ENCODE measurements around the gene ADAMTS2.
"Not testable (repeated sequence)": the region's sequence is repeated elsewhere in the genome, so short reads cannot be mapped to it uniquely, and the experiment has no call there.

The ADAMTS2 gene

GRCh38 chr5:179115307-179115706, 230.0 kb downstream of the ADAMTS2 start:
- ChIA-PET POLR2A (no interaction called here), CTCF (no interaction called here)
- no peak for TF ChIP-seq TARDBP (IDR thresholded peaks at IDR 0.05)
- TF ChIP-seq HDGF (IDR thresholded peaks at IDR 0.05; ENCODE audit: borderline replicate concordance), result no peak
- DNase-seq (ENCODE audit: extremely low spot score), result no peak

- ChIA-PET CTCF (no interaction called here), POLR2A (no interaction called here)
- DNase-seq (ENCODE audit: extremely low spot score), result no peak
- TF ChIP-seq NFRKB (IDR thresholded peaks at IDR 0.05) (no peak), SUZ12 (IDR thresholded peaks at IDR 0.05) (no peak)
Measured at GRCh38 chr5:179114756-179115155, 230.5 kb downstream of the ADAMTS2 start.

GRCh38 chr5:179113945-179114641, 231.2 kb downstream of the ADAMTS2 start:
- TF ChIP-seq BHLHE40 (IDR thresholded peaks at IDR 0.05; ENCODE audit: borderline replicate concordance) (no peak), FOXA1 (IDR thresholded peaks at IDR 0.05) (no peak), ELF4 (IDR thresholded peaks at IDR 0.05) (no peak), ARNT (IDR thresholded peaks at IDR 0.05) (no peak), ZNF384 (IDR thresholded peaks at IDR 0.05) (no peak), FOXK2 (IDR thresholded peaks at IDR 0.05) (no peak), HDGF (IDR thresholded peaks at IDR 0.05; ENCODE audit: borderline replicate concordance) (no peak), FOXM1 (IDR thresholded peaks at IDR 0.05; ENCODE audit: borderline replicate concordance) (no peak)
- ChIA-PET POLR2A (no interaction called here), CTCF (no interaction called here)
- DNase-seq (ENCODE audit: extremely low spot score), result no peak

- ChIA-PET CTCF (no interaction called here), POLR2A (no interaction called here)
- no peak for DNase-seq (ENCODE audit: extremely low spot score)
- TF ChIP-seq FOXA1 (IDR thresholded peaks at IDR 0.05) (no peak), SP1 (IDR thresholded peaks at IDR 0.05) (no peak)
Measured at GRCh38 chr5:179113143-179113530, 232.1 kb downstream of the ADAMTS2 start.

- no peak for TF ChIP-seq HDGF (IDR thresholded peaks at IDR 0.05; ENCODE audit: borderline replicate concordance)
- TF ChIP-seq L3MBTL2 (conservative IDR thresholded peaks at IDR 0.05), result no peak
- TF ChIP-seq FOXM1 (IDR thresholded peaks at IDR 0.05; ENCODE audit: borderline replicate concordance), result no peak
- no peak for TF ChIP-seq SP1 (IDR thresholded peaks at IDR 0.05)
- no peak for TF ChIP-seq ZNF384 (IDR thresholded peaks at IDR 0.05)
- no peak for TF ChIP-seq BHLHE40 (IDR thresholded peaks at IDR 0.05; ENCODE audit: borderline replicate concordance)
- TF ChIP-seq SUZ12 (IDR thresholded peaks at IDR 0.05), result no peak
- no peak for TF ChIP-seq FOXA1 (IDR thresholded peaks at IDR 0.05)
- TF ChIP-seq LEF1 (IDR thresholded peaks at IDR 0.05; ENCODE audit: borderline replicate concordance), result no peak
- TF ChIP-seq NFRKB (IDR thresholded peaks at IDR 0.05), result no peak
- TF ChIP-seq FOXK2 (IDR thresholded peaks at IDR 0.05), result no peak
- no peak for TF ChIP-seq PKNOX1 (IDR thresholded peaks at IDR 0.05)
- TF ChIP-seq ELF4 (IDR thresholded peaks at IDR 0.05), result no peak
- no peak for TF ChIP-seq ARNT (IDR thresholded peaks at IDR 0.05)
- no peak for TF ChIP-seq TARDBP (IDR thresholded peaks at IDR 0.05)
- TF ChIP-seq CTBP1 (IDR thresholded peaks at IDR 0.05; ENCODE audit: borderline replicate concordance), result no peak
- no peak for DNase-seq (ENCODE audit: extremely low spot score)
- ChIA-PET POLR2A (no interaction called here), CTCF (no interaction called here)
Measured at GRCh38 chr5:179112469-179113142, 232.7 kb downstream of the ADAMTS2 start.

- no peak for DNase-seq (ENCODE audit: extremely low spot score)
- POLR2A ChIA-PET, result no interaction called here
- TF ChIP-seq ARNT (IDR thresholded peaks at IDR 0.05) (no peak), PKNOX1 (IDR thresholded peaks at IDR 0.05) (no peak), FOXM1 (IDR thresholded peaks at IDR 0.05; ENCODE audit: borderline replicate concordance) (no peak), L3MBTL2 (conservative IDR thresholded peaks at IDR 0.05) (no peak), NFRKB (IDR thresholded peaks at IDR 0.05) (no peak), LEF1 (IDR thresholded peaks at IDR 0.05; ENCODE audit: borderline replicate concordance) (no peak), SUZ12 (IDR thresholded peaks at IDR 0.05) (no peak), TARDBP (IDR thresholded peaks at IDR 0.05) (no peak), HDGF (IDR thresholded peaks at IDR 0.05; ENCODE audit: borderline replicate concordance) (no peak), FOXA1 (IDR thresholded peaks at IDR 0.05) (no peak), ELF4 (IDR thresholded peaks at IDR 0.05) (no peak), SP1 (IDR thresholded peaks at IDR 0.05) (no peak), ZNF384 (IDR thresholded peaks at IDR 0.05) (no peak), BHLHE40 (IDR thresholded peaks at IDR 0.05; ENCODE audit: borderline replicate concordance) (no peak), CTBP1 (IDR thresholded peaks at IDR 0.05; ENCODE audit: borderline replicate concordance) (no peak), FOXK2 (IDR thresholded peaks at IDR 0.05) (no peak)
- CTCF ChIA-PET, result no interaction called here
Measured at GRCh38 chr5:179111267-179112207, 233.7 kb downstream of the ADAMTS2 start.

- no peak for TF ChIP-seq SP1 (IDR thresholded peaks at IDR 0.05)
- no peak for TF ChIP-seq NFRKB (IDR thresholded peaks at IDR 0.05)
- no peak for TF ChIP-seq L3MBTL2 (conservative IDR thresholded peaks at IDR 0.05)
- no peak for TF ChIP-seq PKNOX1 (IDR thresholded peaks at IDR 0.05)
- no peak for TF ChIP-seq LEF1 (IDR thresholded peaks at IDR 0.05; ENCODE audit: borderline replicate concordance)
- no peak for TF ChIP-seq TARDBP (IDR thresholded peaks at IDR 0.05)
- no peak for TF ChIP-seq BHLHE40 (IDR thresholded peaks at IDR 0.05; ENCODE audit: borderline replicate concordance)
- TF ChIP-seq SUZ12 (IDR thresholded peaks at IDR 0.05), result no peak
- TF ChIP-seq ARNT (IDR thresholded peaks at IDR 0.05), result no peak
- no peak for TF ChIP-seq FOXK2 (IDR thresholded peaks at IDR 0.05)
- TF ChIP-seq ELF4 (IDR thresholded peaks at IDR 0.05), result no peak
- TF ChIP-seq ZNF384 (IDR thresholded peaks at IDR 0.05), result no peak
- TF ChIP-seq FOXM1 (IDR thresholded peaks at IDR 0.05; ENCODE audit: borderline replicate concordance), result no peak
- TF ChIP-seq FOXA1 (IDR thresholded peaks at IDR 0.05), result no peak
- TF ChIP-seq CTBP1 (IDR thresholded peaks at IDR 0.05; ENCODE audit: borderline replicate concordance), result no peak
- no peak for TF ChIP-seq HDGF (IDR thresholded peaks at IDR 0.05; ENCODE audit: borderline replicate concordance)
- CTCF ChIA-PET, result no interaction called here
- no peak for DNase-seq (ENCODE audit: extremely low spot score)
- POLR2A ChIA-PET, result no interaction called here
Measured at GRCh38 chr5:179110528-179110927, 234.7 kb downstream of the ADAMTS2 start.

GRCh38 chr5:179101282-179101681, 244.0 kb downstream of the ADAMTS2 start:
- DNase-seq (ENCODE audit: extremely low spot score); CTCF ChIA-PET; POLR2A ChIA-PET: not testable (repeated sequence)
